MM.1S (cell line): ENCODE results near the gene NEK6.

ENCODE experiments used
- DNase-seq: peaks from one replicate; pipeline ENCODE4 v3.0.0-alpha.2; 2015
- H2AFZ ChIP-seq: fragments of 300-600 bp; sonication (generic); 2 replicates; pipeline ENCODE4 v1.6.0; 2016; ENCODE audit warnings: antibody characterized with exemption, low read length
- H3F3A ChIP-seq: fragments of 300-600 bp; sonication (generic); 2 replicates; pipeline ENCODE4 v1.6.1; 2016; ENCODE audit warnings: mild to moderate bottlenecking, antibody characterized with exemption, low read length, moderate library complexity, mixed read lengths; ENCODE audit not compliant: insufficient read depth
- H3K27ac ChIP-seq: fragments of 300-600 bp; sonication (generic); 2 replicates; pipeline ENCODE4 v1.5.1; 2016; ENCODE audit warnings: mild to moderate bottlenecking, low read length
- H3K27me3 ChIP-seq: fragments of 300-600 bp; sonication (generic); replicated peaks from 2 replicates; pipeline ENCODE4 v1.6.0; 2016; ENCODE audit warnings: low read length; ENCODE audit not compliant: insufficient read depth
- H3K36me3 ChIP-seq: fragments of 300-600 bp; sonication (generic); replicated peaks from 2 replicates; pipeline ENCODE4 v1.6.1; 2016; ENCODE audit warnings: mild to moderate bottlenecking, low read length, mixed read lengths; ENCODE audit not compliant: insufficient read depth
- H3K4me1 ChIP-seq: fragments of 300-600 bp; sonication (generic); 2 replicates; pipeline ENCODE4 v1.6.1; 2016; ENCODE audit warnings: low read length, mixed read lengths
- H3K4me2 ChIP-seq: fragments of 300-600 bp; sonication (generic); 2 replicates; pipeline ENCODE4 v1.6.0; 2016; ENCODE audit warnings: low read depth, low read length
- H3K4me3 ChIP-seq: fragments of 300-600 bp; sonication (generic); 2 replicates; pipeline ENCODE4 v1.5.1; 2016; ENCODE audit warnings: low read length, mixed read lengths
- H3K79me2 ChIP-seq: fragments of 300-600 bp; sonication (generic); 2 replicates; pipeline ENCODE4 v1.6.1; 2016; ENCODE audit warnings: mixed run types, low read length, mixed read lengths
- H3K9ac ChIP-seq: fragments of 300-600 bp; sonication (generic); 2 replicates; pipeline ENCODE4 v1.6.1; 2016; ENCODE audit warnings: low read length, mixed read lengths
- H3K9me2 ChIP-seq: fragments of 300-600 bp; sonication (generic); replicated peaks from 2 replicates; pipeline ENCODE4 v1.6.1; 2016; ENCODE audit warnings: mild to moderate bottlenecking, low read length, mixed read lengths; ENCODE audit not compliant: insufficient read depth
- H3K9me3 ChIP-seq: fragments of 300-600 bp; sonication (generic); replicated peaks from 2 replicates; pipeline ENCODE4 v1.6.1; 2016; ENCODE audit warnings: mild to moderate bottlenecking, low read length, mixed read lengths; ENCODE audit not compliant: insufficient read depth
- H4K20me1 ChIP-seq: fragments of 300-600 bp; sonication (generic); 2 replicates; pipeline ENCODE4 v1.6.1; 2016; ENCODE audit warnings: mild to moderate bottlenecking, low read length, moderate library complexity, mixed read lengths; ENCODE audit not compliant: insufficient read depth
- EZH2 ChIP-seq: fragments of 300-600 bp; sonication (generic); optimal IDR thresholded peaks from 2 replicates; pipeline ENCODE3; 2017; ENCODE audit warnings: low read depth, mild to moderate bottlenecking, antibody characterized with exemption, low read length, mixed read lengths
- EZH2phosphoT487 ChIP-seq: fragments of 300-600 bp; sonication (generic); IDR thresholded peaks from 2 replicates; pipeline ENCODE4 v1.6.1; 2018; ENCODE audit warnings: antibody characterized with exemption, low read length
- TF ChIP-seq, protein P1 (sequence below): fragments of 300-600 bp; sonication (generic); IDR thresholded peaks from 2 replicates; pipeline ENCODE4 v1.5.1; 2016; ENCODE audit warnings: antibody characterized with exemption, low read length, mixed read lengths

NEK6 gene

DNA sequence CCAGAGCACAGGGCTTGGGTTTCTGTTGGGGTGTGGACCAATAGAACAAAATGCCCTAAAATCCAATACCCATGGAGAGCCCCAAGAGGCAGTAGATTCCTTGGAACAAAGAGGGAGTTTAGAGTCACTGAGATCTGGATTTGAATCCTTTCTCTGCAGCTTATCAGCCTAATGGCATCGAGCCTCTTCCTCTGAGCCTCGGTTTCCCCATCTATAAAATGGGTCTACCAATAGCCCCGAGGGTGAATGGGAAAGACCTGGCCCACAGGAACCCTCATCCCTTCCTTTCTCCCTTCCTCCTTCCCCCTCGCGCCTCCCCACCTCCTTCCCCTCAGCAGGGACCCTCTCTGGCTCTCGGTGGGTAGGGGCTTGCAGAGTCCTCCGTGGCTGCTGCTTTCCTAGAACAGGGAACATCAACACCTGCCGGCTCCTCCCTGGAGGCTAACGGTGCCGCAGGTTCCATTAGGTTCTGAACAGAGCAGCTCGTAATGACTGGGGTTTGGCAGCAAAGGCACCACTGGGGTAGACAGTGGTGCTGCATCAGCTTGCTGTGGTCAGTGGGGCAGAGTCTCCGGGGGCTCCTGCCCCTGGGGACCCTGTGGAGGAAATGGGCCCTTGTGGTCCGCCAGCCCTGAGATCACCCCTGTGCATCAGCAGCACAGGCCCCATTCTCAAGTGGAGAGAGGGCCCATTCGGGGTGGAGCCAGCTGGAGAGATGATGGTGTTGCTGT is 40.3 kb downstream of the NEK6 start:
- no peaks in the 10 kb centered on the region for H3F3A ChIP-seq
- H2AFZ ChIP-seq = no peak overlapping the region
- no peak overlapping the region for H3K27ac ChIP-seq
- no peak overlapping the region for H3K9ac ChIP-seq
- no peak for TF ChIP-seq EZH2
- H3K9me3 ChIP-seq = no peaks in the 10 kb centered on the region
- no peaks in the 10 kb centered on the region for H3K9me2 ChIP-seq
- H3K4me2 ChIP-seq = no peak overlapping the region
- no peaks in the 10 kb centered on the region for H4K20me1 ChIP-seq
- no peak overlapping the region for H3K4me3 ChIP-seq
- DNase-seq = no peak
- no peaks in the 10 kb centered on the region for H3K36me3 ChIP-seq
- H3K27me3 ChIP-seq = no peaks in the 10 kb centered on the region
- no peaks in the 10 kb centered on the region for H3K4me1 ChIP-seq
- H3K79me2 ChIP-seq = peaks cover 13% of the 10 kb centered on the region; the same call in 1 of the 2 replicates

DNA sequence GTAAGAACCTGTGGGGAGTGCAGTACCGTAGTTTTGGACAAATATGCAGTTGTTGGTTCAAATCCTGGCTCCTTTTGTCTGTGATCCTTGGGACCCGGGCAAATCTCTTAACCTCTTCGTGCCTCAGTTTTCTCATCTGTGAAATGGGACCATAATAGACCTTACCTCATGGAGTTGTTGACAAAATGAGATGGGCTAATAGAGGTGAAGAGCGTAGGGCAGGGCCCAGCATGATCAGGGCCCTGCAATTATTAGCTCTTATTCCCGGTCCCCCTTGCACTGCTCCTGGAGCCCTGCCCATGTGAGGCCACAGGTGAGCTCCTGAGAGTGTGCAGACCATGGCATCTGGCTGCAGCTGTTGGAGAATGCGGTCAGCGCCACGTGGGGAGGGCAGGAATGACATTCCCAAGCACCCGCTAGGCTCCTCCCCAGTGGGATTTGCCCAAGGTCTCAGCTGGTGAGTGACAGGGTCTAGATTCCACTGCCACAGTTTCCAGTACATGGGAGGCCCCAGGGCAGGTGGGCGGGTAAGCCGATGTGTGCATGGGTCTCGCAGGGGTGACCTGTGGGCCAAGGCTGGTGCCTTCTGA is 41.0 kb downstream of the NEK6 start:
- H3K9me3 ChIP-seq = no peaks in the 10 kb centered on the region
- H3K4me3 ChIP-seq = no peak overlapping the region
- no peaks in the 10 kb centered on the region for H3K9me2 ChIP-seq
- no peak overlapping the region for H2AFZ ChIP-seq
- TF ChIP-seq, protein P1, sequence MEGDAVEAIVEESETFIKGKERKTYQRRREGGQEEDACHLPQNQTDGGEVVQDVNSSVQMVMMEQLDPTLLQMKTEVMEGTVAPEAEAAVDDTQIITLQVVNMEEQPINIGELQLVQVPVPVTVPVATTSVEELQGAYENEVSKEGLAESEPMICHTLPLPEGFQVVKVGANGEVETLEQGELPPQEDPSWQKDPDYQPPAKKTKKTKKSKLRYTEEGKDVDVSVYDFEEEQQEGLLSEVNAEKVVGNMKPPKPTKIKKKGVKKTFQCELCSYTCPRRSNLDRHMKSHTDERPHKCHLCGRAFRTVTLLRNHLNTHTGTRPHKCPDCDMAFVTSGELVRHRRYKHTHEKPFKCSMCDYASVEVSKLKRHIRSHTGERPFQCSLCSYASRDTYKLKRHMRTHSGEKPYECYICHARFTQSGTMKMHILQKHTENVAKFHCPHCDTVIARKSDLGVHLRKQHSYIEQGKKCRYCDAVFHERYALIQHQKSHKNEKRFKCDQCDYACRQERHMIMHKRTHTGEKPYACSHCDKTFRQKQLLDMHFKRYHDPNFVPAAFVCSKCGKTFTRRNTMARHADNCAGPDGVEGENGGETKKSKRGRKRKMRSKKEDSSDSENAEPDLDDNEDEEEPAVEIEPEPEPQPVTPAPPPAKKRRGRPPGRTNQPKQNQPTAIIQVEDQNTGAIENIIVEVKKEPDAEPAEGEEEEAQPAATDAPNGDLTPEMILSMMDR = no peak
- TF ChIP-seq EZH2 = no peak
- no peak for TF ChIP-seq EZH2phosphoT487
- no peaks in the 10 kb centered on the region for H4K20me1 ChIP-seq
- peaks cover 13% of the 10 kb centered on the region; the same call in 1 of the 2 replicates for H3K79me2 ChIP-seq
- H3K9ac ChIP-seq = no peak overlapping the region
- no peak for DNase-seq
- H3K36me3 ChIP-seq = no peaks in the 10 kb centered on the region
- H3K4me1 ChIP-seq = no peaks in the 10 kb centered on the region
- H3K27me3 ChIP-seq = no peaks in the 10 kb centered on the region
- no peak overlapping the region for H3K27ac ChIP-seq
- H3K4me2 ChIP-seq = no peak overlapping the region
- no peaks in the 10 kb centered on the region for H3F3A ChIP-seq

DNA sequence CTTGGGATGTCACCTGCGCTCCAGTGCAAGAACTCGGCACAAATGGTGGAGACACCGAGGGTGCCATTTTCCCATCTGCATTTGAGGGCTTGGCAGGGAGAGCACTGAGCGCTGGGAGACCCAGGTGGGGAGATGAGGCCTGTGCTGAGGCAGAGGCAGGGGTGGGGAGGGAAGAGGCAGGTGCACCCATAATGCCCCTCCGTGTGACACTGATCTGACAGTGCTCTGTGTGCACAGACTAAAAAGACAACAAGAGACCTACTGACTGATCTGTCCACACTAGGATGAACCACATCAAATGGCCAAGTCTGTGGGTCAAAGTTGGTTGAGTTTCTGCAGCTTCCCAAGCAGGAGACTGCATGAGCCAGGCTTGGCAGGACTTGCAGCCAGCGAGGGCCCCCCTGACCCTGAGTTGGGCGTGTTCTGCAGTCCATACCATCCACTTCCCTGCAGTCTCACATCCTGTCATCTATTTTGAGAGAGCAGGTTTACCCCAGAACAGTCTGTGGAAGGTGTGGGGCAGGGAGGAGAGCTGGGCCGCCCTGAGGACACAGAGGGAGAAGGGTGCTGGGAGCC is 41.9 kb downstream of the NEK6 start:
- no peaks in the 10 kb centered on the region for H3K9me3 ChIP-seq
- no peak overlapping the region for H3K27ac ChIP-seq
- no peaks in the 10 kb centered on the region for H3K36me3 ChIP-seq
- no peaks in the 10 kb centered on the region for H3K27me3 ChIP-seq
- no peak overlapping the region for H3K9ac ChIP-seq
- no peaks in the 10 kb centered on the region for H3K4me1 ChIP-seq
- peaks cover 13% of the 10 kb centered on the region; the same call in 1 of the 2 replicates for H3K79me2 ChIP-seq
- H3F3A ChIP-seq = no peaks in the 10 kb centered on the region
- no peak overlapping the region for H2AFZ ChIP-seq
- no peak overlapping the region for H3K4me2 ChIP-seq
- TF ChIP-seq, protein P1 = no peak
- TF ChIP-seq EZH2 = no peak
- no peak for TF ChIP-seq EZH2phosphoT487
- H3K9me2 ChIP-seq = no peaks in the 10 kb centered on the region
- DNase-seq = no peak
- H3K4me3 ChIP-seq = no peak overlapping the region
- H4K20me1 ChIP-seq = no peaks in the 10 kb centered on the region
